ENCODE data around the gene RAB32.

DNA sequence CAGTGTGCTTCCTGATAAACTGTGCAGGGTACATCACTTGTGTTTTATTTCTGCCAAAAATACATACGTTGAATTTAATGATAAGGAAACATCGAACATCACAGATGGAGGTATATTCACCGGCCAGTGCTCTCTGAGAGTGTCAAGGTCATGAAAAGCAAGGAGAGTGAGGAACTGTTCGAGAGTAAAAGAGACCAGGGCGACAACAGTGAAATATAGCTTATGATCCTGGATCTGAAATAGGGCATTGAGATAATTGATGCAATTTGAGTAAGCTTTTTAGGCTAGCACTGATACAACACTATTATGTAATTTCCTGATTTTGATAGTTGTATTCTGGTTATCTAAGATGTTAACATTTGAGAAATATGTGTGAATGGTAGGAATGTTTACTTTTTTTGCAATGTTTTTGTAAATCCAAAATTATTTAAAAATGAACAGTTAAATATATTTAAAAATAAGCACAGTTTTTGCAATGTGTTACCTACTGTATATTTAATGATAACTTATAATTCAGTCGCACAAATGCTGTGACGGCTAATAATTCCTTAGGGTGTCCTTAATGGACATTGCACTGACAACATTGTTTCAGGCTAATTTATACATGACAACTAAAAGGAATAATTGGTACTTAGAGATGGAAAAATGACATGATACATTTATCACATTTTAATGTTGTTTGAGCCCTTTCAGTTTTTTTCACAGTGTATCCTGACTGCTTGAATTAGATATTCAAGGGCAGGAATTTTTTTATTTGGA, 9.9 kb downstream of the RAB32 start:
- no peak for TF ChIP-seq POLR2A (IDR thresholded peaks at IDR 0.05; ENCODE audit: low read length)
- no peak for TF ChIP-seq GATA1 (IDR thresholded peaks at IDR 0.05; ENCODE audit: low read depth, low read length)

All from erythroblast (primary cell).